DND-41 (cell line): ENCODE data around the gene SS18L1.
"Not testable (repeated sequence)": the region's sequence is repeated elsewhere in the genome, so short reads cannot be mapped to it uniquely, and the experiment has no call there.

Experiments
- CTCF ChIP-seq: IDR thresholded peaks from 2 replicates; pipeline ENCODE4 v1.5.1; 2012; ENCODE audit warnings: borderline replicate concordance, low read length, moderate library complexity, mild to moderate bottlenecking; ENCODE audit not compliant: poor library complexity, severe bottlenecking; ENCODE audit errors: extremely low read depth
- EZH2 ChIP-seq: IDR thresholded peaks from 3 replicates; pipeline ENCODE4 v1.6.1; 2012; ENCODE audit warnings: borderline replicate concordance, low read depth, mild to moderate bottlenecking, moderate library complexity, low read length, inconsistent platforms; ENCODE audit not compliant: severe bottlenecking

GRCh38 chr20:62148383-62148782 lies 4.8 kb downstream of the SS18L1 start:
- not testable (repeated sequence) for TF ChIP-seq CTCF, EZH2
